Measurements from ENCODE around the gene NDUFB5. TPM values are rescaled to one million over a fixed set of nuclear protein-coding genes. Genes with fewer than 3 reads are reported as not detected.

The NDUFB5 gene
- total RNA-seq, 2 donors from 2014 or later, result 103 to 116 TPM

- H3K4me1 Mint-ChIP-seq, result peaks cover 16% of the 10 kb centered on the region
- Histone ChIP-seq H3K27ac (ENCODE audit: low read depth, low read length) (peak overlapping the region; percentile 90), H3K36me3 (ENCODE audit: control insufficient read depth, insufficient read depth, low read length) (peaks cover 35% of the 10 kb centered on the region), H3K4me3 (ENCODE audit: low read length) (peak overlapping the region; percentile 89), H3K4me1 (ENCODE audit: control insufficient read depth, insufficient read depth, low read length) (peaks cover 4% of the 10 kb centered on the region), H3K9ac (ENCODE audit: extremely low read depth, low read length, poor library complexity, severe bottlenecking) (peak overlapping the region; percentile 96), H3K27me3 (ENCODE audit: control insufficient read depth, insufficient read depth, low read length, poor library complexity, severe bottlenecking) (no peaks in the 10 kb centered on the region), H3K9me3 (ENCODE audit: control insufficient read depth, low read length) (no peaks in the 10 kb centered on the region)
- H3K36me3 Mint-ChIP-seq (ENCODE audit: low read depth), result peaks cover 29% of the 10 kb centered on the region
- 15% methylated on average over 2 of the region's 3 CpGs; no CpG with 5 or more reads in 1 of the 2 experiments for WGBS, 2 experiments (ENCODE audit: insufficient coverage in 1 of 2, insufficient read length in 1 of 2)
- TF ChIP-seq, protein P1, sequence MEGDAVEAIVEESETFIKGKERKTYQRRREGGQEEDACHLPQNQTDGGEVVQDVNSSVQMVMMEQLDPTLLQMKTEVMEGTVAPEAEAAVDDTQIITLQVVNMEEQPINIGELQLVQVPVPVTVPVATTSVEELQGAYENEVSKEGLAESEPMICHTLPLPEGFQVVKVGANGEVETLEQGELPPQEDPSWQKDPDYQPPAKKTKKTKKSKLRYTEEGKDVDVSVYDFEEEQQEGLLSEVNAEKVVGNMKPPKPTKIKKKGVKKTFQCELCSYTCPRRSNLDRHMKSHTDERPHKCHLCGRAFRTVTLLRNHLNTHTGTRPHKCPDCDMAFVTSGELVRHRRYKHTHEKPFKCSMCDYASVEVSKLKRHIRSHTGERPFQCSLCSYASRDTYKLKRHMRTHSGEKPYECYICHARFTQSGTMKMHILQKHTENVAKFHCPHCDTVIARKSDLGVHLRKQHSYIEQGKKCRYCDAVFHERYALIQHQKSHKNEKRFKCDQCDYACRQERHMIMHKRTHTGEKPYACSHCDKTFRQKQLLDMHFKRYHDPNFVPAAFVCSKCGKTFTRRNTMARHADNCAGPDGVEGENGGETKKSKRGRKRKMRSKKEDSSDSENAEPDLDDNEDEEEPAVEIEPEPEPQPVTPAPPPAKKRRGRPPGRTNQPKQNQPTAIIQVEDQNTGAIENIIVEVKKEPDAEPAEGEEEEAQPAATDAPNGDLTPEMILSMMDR (conservative IDR thresholded peaks at IDR 0.05), result no peak
- H3K27me3 Mint-ChIP-seq (ENCODE audit: insufficient read depth), result no peaks in the 10 kb centered on the region
- H3K27ac Mint-ChIP-seq, result peak overlapping the region; percentile 100
- no peaks in the 10 kb centered on the region for H3K9me3 Mint-ChIP-seq
- H3K4me3 Mint-ChIP-seq, result peak overlapping the region; percentile 94
- DNase-seq, result no peak
Measured at GRCh38 chr3:179603831-179604230, 763 bp upstream of the NDUFB5 start.

DNA sequence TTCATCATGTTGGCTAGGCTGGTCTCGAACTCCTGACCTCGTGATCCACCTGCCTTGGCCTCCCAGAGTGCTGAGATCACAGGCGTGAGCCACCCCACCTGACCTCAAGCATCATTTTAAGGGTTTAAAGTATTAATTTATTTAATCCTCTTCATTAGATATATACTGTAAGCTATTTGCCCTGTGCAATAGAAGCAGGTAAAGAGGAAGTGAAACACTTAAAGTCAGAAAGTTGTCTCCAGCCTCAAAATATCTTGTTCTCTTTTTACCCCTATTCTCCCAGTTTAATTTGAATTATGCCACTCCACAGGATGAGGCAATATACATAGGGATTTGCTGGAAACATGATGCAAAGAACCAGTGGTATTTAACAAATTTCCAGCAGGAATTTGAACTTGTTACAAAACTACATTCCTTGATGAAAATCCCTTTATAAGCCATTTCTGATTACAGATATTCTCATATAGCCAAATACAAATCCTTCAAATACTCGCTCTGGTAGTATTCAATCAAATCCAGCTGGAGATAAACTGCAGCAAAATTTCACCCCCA, 2.0 kb downstream of the NDUFB5 start:
- no peaks in the 10 kb centered on the region for H3K27me3 ChIP-seq (ENCODE audit: control insufficient read depth, insufficient read depth, low read length, poor library complexity, severe bottlenecking)
- TF ChIP-seq, protein P1 (conservative IDR thresholded peaks at IDR 0.05), result no peak
- no peaks in the 10 kb centered on the region for H3K9me3 Mint-ChIP-seq
- H3K9ac ChIP-seq (ENCODE audit: extremely low read depth, low read length, poor library complexity, severe bottlenecking), result no peak overlapping the region
- peaks cover 7% of the 10 kb centered on the region for H3K4me1 ChIP-seq (ENCODE audit: control insufficient read depth, insufficient read depth, low read length)
- H3K27ac ChIP-seq (ENCODE audit: low read depth, low read length), result no peak overlapping the region
- peak overlapping the region; percentile 4 for H3K4me3 Mint-ChIP-seq
- H3K4me1 Mint-ChIP-seq, result peaks cover 34% of the 10 kb centered on the region
- H3K27ac Mint-ChIP-seq, result no peak overlapping the region
- no peaks in the 10 kb centered on the region for H3K9me3 ChIP-seq (ENCODE audit: control insufficient read depth, low read length)
- H3K36me3 ChIP-seq (ENCODE audit: control insufficient read depth, insufficient read depth, low read length), result peaks cover 10% of the 10 kb centered on the region
- no peaks in the 10 kb centered on the region for H3K27me3 Mint-ChIP-seq (ENCODE audit: insufficient read depth)
- H3K36me3 Mint-ChIP-seq (ENCODE audit: low read depth), result peaks cover 11% of the 10 kb centered on the region
- H3K4me3 ChIP-seq (ENCODE audit: low read length), result no peak overlapping the region
- no peak for DNase-seq
- 99 to 100% methylated on average over 1 to 3 of the region's 4 CpGs for WGBS, 2 experiments (ENCODE audit: insufficient coverage in 1 of 2, insufficient read length in 1 of 2)

DNA sequence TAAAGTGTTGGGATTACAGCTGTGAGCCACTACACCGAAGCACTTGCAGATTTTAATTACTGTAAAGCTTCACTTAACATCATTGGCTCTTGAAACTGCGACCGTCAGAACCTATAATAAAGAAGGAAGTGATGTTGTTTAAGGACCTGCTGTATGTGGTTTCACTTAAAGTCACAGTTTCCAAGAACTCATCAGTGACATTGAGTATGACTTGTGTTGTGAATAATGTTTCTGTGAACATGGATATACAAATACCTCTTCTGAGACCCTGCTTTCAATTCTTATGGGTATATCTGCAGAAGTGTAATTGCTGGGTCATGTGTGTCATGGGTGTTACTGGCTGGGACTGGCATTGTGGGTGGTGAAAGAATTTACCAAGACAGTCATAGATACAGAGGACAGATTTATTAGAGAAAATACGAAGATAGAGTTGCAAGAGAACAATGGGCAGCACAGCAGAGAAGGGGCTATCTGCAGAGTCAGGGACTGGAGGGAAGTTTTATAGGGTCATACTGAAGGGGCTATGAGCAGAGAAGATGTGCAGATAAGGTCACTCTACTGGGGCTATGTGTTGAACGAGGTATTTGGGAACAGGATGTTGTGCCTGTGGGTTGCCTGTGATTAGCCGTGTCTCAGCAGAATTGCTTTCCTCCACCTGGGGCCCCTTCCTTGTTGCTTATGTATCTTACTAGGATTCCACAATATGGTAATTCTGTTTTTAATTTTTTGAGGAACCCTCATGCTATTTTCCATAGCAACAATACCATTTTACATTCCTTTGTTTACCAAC, 4.5 kb downstream of the NDUFB5 start:
- no peaks in the 10 kb centered on the region for H3K27me3 Mint-ChIP-seq (ENCODE audit: insufficient read depth)
- H3K4me3 Mint-ChIP-seq, result peak overlapping the region; percentile 38
- H3K9ac ChIP-seq (ENCODE audit: extremely low read depth, low read length, poor library complexity, severe bottlenecking), result no peak overlapping the region
- H3K4me3 ChIP-seq (ENCODE audit: low read length), result peak overlapping the region; percentile 14
- peaks cover 47% of the 10 kb centered on the region for H3K4me1 Mint-ChIP-seq
- TF ChIP-seq, protein P1 (conservative IDR thresholded peaks at IDR 0.05), result no peak
- no peaks in the 10 kb centered on the region for H3K9me3 Mint-ChIP-seq
- no peak for DNase-seq
- H3K27me3 ChIP-seq (ENCODE audit: control insufficient read depth, insufficient read depth, low read length, poor library complexity, severe bottlenecking), result no peaks in the 10 kb centered on the region
- H3K36me3 ChIP-seq (ENCODE audit: control insufficient read depth, insufficient read depth, low read length), result peaks cover 4% of the 10 kb centered on the region
- peaks cover 16% of the 10 kb centered on the region for H3K36me3 Mint-ChIP-seq (ENCODE audit: low read depth)
- no peaks in the 10 kb centered on the region for H3K9me3 ChIP-seq (ENCODE audit: control insufficient read depth, low read length)
- peaks cover 8% of the 10 kb centered on the region for H3K4me1 ChIP-seq (ENCODE audit: control insufficient read depth, insufficient read depth, low read length)
- WGBS, 2 experiments (ENCODE audit: insufficient coverage in 1 of 2, insufficient read length in 1 of 2), result 73 to 77% methylated on average over 4 to 6 of the region's 6 CpGs
- H3K27ac ChIP-seq (ENCODE audit: low read depth, low read length), result no peak overlapping the region
- peak overlapping the region; percentile 89 for H3K27ac Mint-ChIP-seq
